HepG2 (cell line): ENCODE measurements around the gene CATSPERD. TPM values are rescaled to one million over a fixed set of nuclear protein-coding genes. Genes with fewer than 3 reads are reported as not detected.

Source experiments
- ARID3A ChIP-seq: IDR thresholded peaks from 2 replicates; pipeline ENCODE4 v1.6.1; 2012; ENCODE audit warnings: low read depth, low read length, improper control_type of control experiment
- ARNTL ChIP-seq: sonication (generic); formaldehyde crosslinking; IDR thresholded peaks from 2 replicates; pipeline ENCODE4 v1.4.0; 2020; ENCODE audit warnings: mild to moderate bottlenecking, missing genetic modification reagents
- CHCHD3 ChIP-seq: sonication (generic); formaldehyde crosslinking; IDR thresholded peaks from 2 replicates; pipeline ENCODE4 v1.8.0; 2022; ENCODE audit warnings: mild to moderate bottlenecking, missing genetic modification reagents, moderate library complexity
- CREBL2 ChIP-seq: sonication (generic); formaldehyde crosslinking; IDR thresholded peaks from 2 replicates; pipeline ENCODE4 v1.8.1; 2023; ENCODE audit warnings: missing genetic modification reagents, mild to moderate bottlenecking, borderline replicate concordance
- DNMT3B ChIP-seq: conservative IDR thresholded peaks from 2 replicates; pipeline ENCODE4 v1.6.1; 2016; ENCODE audit warnings: missing biosample characterization, control low read depth
- ETS1 ChIP-seq: sonication (generic); formaldehyde crosslinking; IDR thresholded peaks from 2 replicates; pipeline ENCODE4 v1.4.0; 2020; ENCODE audit warnings: missing genetic modification reagents
- FUBP1 ChIP-seq: sonication (generic); formaldehyde crosslinking; IDR thresholded peaks from 2 replicates; pipeline ENCODE4 v1.5.1; 2020; ENCODE audit warnings: missing genetic modification reagents, mild to moderate bottlenecking, borderline replicate concordance
- KDM3A ChIP-seq: IDR thresholded peaks from 2 replicates; pipeline ENCODE4 v1.6.1; 2018; ENCODE audit warnings: low read depth, missing compliant biosample characterization
- KLF16 ChIP-seq, 2 experiments: sonication (generic) in 1 of 2; formaldehyde crosslinking in 1 of 2; IDR thresholded peaks; 2 replicates each; pipeline versions ENCODE4 v1.6.1 to v1.8.0; 2016 to 2023; ENCODE audit warnings: missing genetic modification reagents in 2 of 2, missing compliant biosample characterization in 1 of 2
- MLX ChIP-seq: IDR thresholded peaks from 2 replicates; pipeline ENCODE4 v1.6.1; 2016
- NR0B2 ChIP-seq: sonication (generic); formaldehyde crosslinking; IDR thresholded peaks from 2 replicates; pipeline ENCODE4 v1.4.0; 2020; ENCODE audit warnings: mild to moderate bottlenecking, missing genetic modification reagents
- PHF8 ChIP-seq: sonication (generic); formaldehyde crosslinking; IDR thresholded peaks from 2 replicates; pipeline ENCODE4 v1.5.0; 2020; ENCODE audit warnings: missing genetic modification reagents
- RBM22 ChIP-seq: fragments of 200-400 bp; formaldehyde crosslinking; optimal IDR thresholded peaks from 2 replicates; pipeline ENCODE3; 2017; ENCODE audit warnings: mild to moderate bottlenecking, low read length, moderate library complexity
- SIX4 ChIP-seq: sonication (generic); formaldehyde crosslinking; IDR thresholded peaks from 2 replicates; pipeline ENCODE4 v1.4.0; 2020; ENCODE audit warnings: missing genetic modification reagents
- SMYD3 ChIP-seq: sonication (generic); formaldehyde crosslinking; IDR thresholded peaks from 2 replicates; pipeline ENCODE4 v1.8.1; 2023; ENCODE audit warnings: mild to moderate bottlenecking, missing genetic modification reagents
- STAG1 ChIP-seq: sonication (generic); formaldehyde crosslinking; IDR thresholded peaks from 2 replicates; pipeline ENCODE4 v1.4.0; 2020; ENCODE audit warnings: missing genetic modification reagents
- SUZ12 ChIP-seq: fragments of 150-350 bp; IDR thresholded peaks from 2 replicates; pipeline ENCODE4 v1.6.1; 2014; ENCODE audit warnings: low read depth, low read length
- ZBTB37 ChIP-seq: sonication (generic); formaldehyde crosslinking; IDR thresholded peaks from 2 replicates; pipeline ENCODE4 v1.4.0; 2020; ENCODE audit warnings: mild to moderate bottlenecking, missing genetic modification reagents
- ZNF20 ChIP-seq: sonication (generic); formaldehyde crosslinking; IDR thresholded peaks from 2 replicates; pipeline ENCODE4 v1.4.0; 2020; ENCODE audit warnings: mild to moderate bottlenecking, moderate library complexity, missing genetic modification reagents
- ZNF224 ChIP-seq: sonication (generic); formaldehyde crosslinking; IDR thresholded peaks from 2 replicates; pipeline ENCODE4 v1.5.0; 2020; ENCODE audit warnings: mild to moderate bottlenecking, missing genetic modification reagents
- ZNF264 ChIP-seq: sonication (generic); formaldehyde crosslinking; IDR thresholded peaks from 2 replicates; pipeline ENCODE4 v1.4.0; 2020; ENCODE audit warnings: missing genetic modification reagents
- ZNF274 ChIP-seq: sonication (generic); formaldehyde crosslinking; IDR thresholded peaks from 2 replicates; pipeline ENCODE4 v1.5.1; 2020; ENCODE audit warnings: mild to moderate bottlenecking, missing genetic modification reagents
- ZNF441 ChIP-seq: sonication (generic); formaldehyde crosslinking; IDR thresholded peaks from 2 replicates; pipeline ENCODE4 v1.7.0; 2021; ENCODE audit warnings: missing genetic modification reagents, borderline replicate concordance
- ZNF549 ChIP-seq: sonication (generic); formaldehyde crosslinking; IDR thresholded peaks from 2 replicates; pipeline ENCODE4 v1.5.0; 2020; ENCODE audit warnings: missing genetic modification reagents
- polyA plus RNA-seq, 8 experiments: library from polyadenylated mRNA; depleted of rRNA in 3 of 8; stranded (reverse) in 7 of 8; unstranded in 1 of 8; fragments of >200 nt; fragmentation: Illumina TruSeq in 4 of 8; extraction: Trizol in 4 of 8; gene quantifications; 2 replicates each; pipeline versions ENCODE4 v1.2.1 to v1.2.3, GENCODE V29; 2011 to 2016; ENCODE audit warnings: low read depth in 4 of 8, missing spikeins in 1 of 8, mixed read lengths in 1 of 8; ENCODE audit not compliant: insufficient read depth in 1 of 8
- total RNA-seq, 5 experiments: library from RNA; depleted of rRNA; stranded (reverse); fragments of >200 nt; fragmentation: Illumina TruSeq; extraction: Trizol; gene quantifications; 2 replicates each; pipeline ENCODE4 v1.2.3, GENCODE V29; 2016; ENCODE audit warnings: low read depth in 1 of 5

The CATSPERD gene
- total and polyA plus RNA-seq, 2 of the 13 experiments (the other 11 are each of a cell fraction or from before 2014, with no cell fraction given), result 0.04 TPM; not detected in 1

GRCh38 chr19:5680084-5680436, 40.4 kb upstream of the CATSPERD start (continued):
- no peak for TF ChIP-seq FUBP1
- no peak for TF ChIP-seq SIX4 (CRISPR knock-in tag)
- TF ChIP-seq ZNF264 (CRISPR knock-in tag), result no peak
- no peak for TF ChIP-seq STAG1
- TF ChIP-seq SUZ12, result no peak
- no peak for TF ChIP-seq ZNF549 (CRISPR knock-in tag)
- TF ChIP-seq NR0B2, result no peak
- TF ChIP-seq ETS1 (CRISPR knock-in tag), result no peak
- TF ChIP-seq ZNF20 (CRISPR knock-in tag), result no peak
- TF ChIP-seq SMYD3 (CRISPR knock-in tag), result no peak
- TF ChIP-seq CREBL2 (CRISPR knock-in tag), result peak; percentile 67; the same call in 1 of the 2 replicates
- no peak for TF ChIP-seq DNMT3B (CRISPR knock-in tag)
- no peak for TF ChIP-seq ARID3A
- TF ChIP-seq MLX (CRISPR knock-in tag), result no peak
- no peak for TF ChIP-seq ZNF274 (CRISPR knock-in tag)
- no peak for TF ChIP-seq CHCHD3
- TF ChIP-seq PHF8, result peak; percentile 86; the same call in 1 of the 2 replicates
- 0 out of 2 replicates have a peak, but pooled peaks have one; percentile 25 for TF ChIP-seq ZNF441 (CRISPR knock-in tag)
- no peak for TF ChIP-seq ARNTL
- TF ChIP-seq KDM3A (CRISPR knock-in tag), result no peak
- no peak for TF ChIP-seq ZBTB37
- TF ChIP-seq KLF16 (CRISPR knock-in tag; IDR thresholded peaks at IDR 0.05), result no peak
- no peak for TF ChIP-seq RBM22
- no peak for TF ChIP-seq ZNF224
